ENCODE data around the gene TXNDC2.
"Not testable (repeated sequence)": the region's sequence is repeated elsewhere in the genome, so short reads cannot be mapped to it uniquely, and the experiment has no call there.

Gene TXNDC2

GRCh38 chr18:9885170-9886004 lies at the start of gene TXNDC2:
TXNDC2 (plus strand) TSS chr18:9885973; CDS start chr18:9886681, 708 bp downstream.
- DNase-seq (ENCODE audit: low read depth): no peak

- no peak for DNase-seq (ENCODE audit: low read depth)
Observed at GRCh38 chr18:9838144-9838877, 47.5 kb upstream of the TXNDC2 start.

- no peak for DNase-seq (ENCODE audit: low read depth)
Observed at GRCh38 chr18:9839211-9839610, 46.6 kb upstream of the TXNDC2 start.

GRCh38 chr18:9839853-9840252 lies 45.9 kb upstream of the TXNDC2 start:
- DNase-seq (ENCODE audit: low read depth): no peak

GRCh38 chr18:9841752-9842151 lies 44.0 kb upstream of the TXNDC2 start:
- DNase-seq (ENCODE audit: low read depth): no peak

GRCh38 chr18:9842448-9842847 lies 43.3 kb upstream of the TXNDC2 start:
- DNase-seq (ENCODE audit: low read depth): no peak

- DNase-seq (ENCODE audit: low read depth): no peak
Observed at GRCh38 chr18:9845256-9845655, 40.5 kb upstream of the TXNDC2 start.

- no peak for DNase-seq (ENCODE audit: low read depth)
Observed at GRCh38 chr18:9846162-9846925, 39.4 kb upstream of the TXNDC2 start.

GRCh38 chr18:9848170-9848879 lies 37.4 kb upstream of the TXNDC2 start:
- DNase-seq (ENCODE audit: low read depth): no peak

GRCh38 chr18:9849407-9850283 lies 36.1 kb upstream of the TXNDC2 start:
- no peak for DNase-seq (ENCODE audit: low read depth)

- no peak for DNase-seq (ENCODE audit: low read depth)
Observed at GRCh38 chr18:9850309-9850708, 35.5 kb upstream of the TXNDC2 start.

GRCh38 chr18:9851511-9851910 lies 34.3 kb upstream of the TXNDC2 start:
- DNase-seq (ENCODE audit: low read depth): no peak

GRCh38 chr18:9852266-9853081 lies 33.3 kb upstream of the TXNDC2 start:
- DNase-seq (ENCODE audit: low read depth): no peak

GRCh38 chr18:9854801-9855676 lies 30.7 kb upstream of the TXNDC2 start:
- DNase-seq (ENCODE audit: low read depth): no peak

- no peak for DNase-seq (ENCODE audit: low read depth)
Observed at GRCh38 chr18:9855681-9856080, 30.1 kb upstream of the TXNDC2 start.

GRCh38 chr18:9856092-9856491 lies 29.7 kb upstream of the TXNDC2 start:
- no peak for DNase-seq (ENCODE audit: low read depth)

GRCh38 chr18:9857479-9857998 lies 28.2 kb upstream of the TXNDC2 start:
- not testable (repeated sequence) for DNase-seq (ENCODE audit: low read depth)

GRCh38 chr18:9858642-9859041 lies 27.1 kb upstream of the TXNDC2 start:
- no peak for DNase-seq (ENCODE audit: low read depth)

- DNase-seq (ENCODE audit: low read depth): no peak
Observed at GRCh38 chr18:9859232-9859631, 26.5 kb upstream of the TXNDC2 start.
